HUES6 (cell line): ENCODE data around the gene HERPUD1.
A peak's percentile ranks its signal among the peaks of the same experiment; 100 is the strongest.
"Not testable (repeated sequence)": the region's sequence is repeated elsewhere in the genome, so short reads cannot be mapped to it uniquely, and the experiment has no call there.

Source experiments
- H3K27ac ChIP-seq: 2 replicates; pipeline ENCODE4 v1.7.0; 2013; ENCODE audit warnings: low read depth, mild to moderate bottlenecking, low read length, inconsistent platforms
- H3K27me3 ChIP-seq: 2 replicates; pipeline ENCODE4 v1.6.1; 2013; ENCODE audit warnings: low read length; ENCODE audit not compliant: control insufficient read depth, insufficient read depth
- H3K36me3 ChIP-seq: 2 replicates; pipeline ENCODE4 v1.6.1; 2013; ENCODE audit warnings: low read length; ENCODE audit not compliant: control insufficient read depth, insufficient read depth
- H3K4me1 ChIP-seq: 2 replicates; pipeline ENCODE4 v1.6.1; 2013; ENCODE audit warnings: low read length; ENCODE audit not compliant: control insufficient read depth, insufficient read depth
- H3K4me3 ChIP-seq: 2 replicates; pipeline ENCODE4 v1.5.1; 2013; ENCODE audit warnings: low read depth, low read length
- H3K9ac ChIP-seq: one replicate; pipeline ENCODE4 v1.6.1; 2013; ENCODE audit warnings: mild to moderate bottlenecking, low read length
- H3K9me3 ChIP-seq: 2 replicates; pipeline ENCODE4 v1.6.1; 2013; ENCODE audit warnings: low read depth, low read length; ENCODE audit not compliant: control insufficient read depth, insufficient read depth

The HERPUD1 gene

GRCh38 chr16:56931892-56932720, at the start of gene HERPUD1:
Gene HERPUD1 (plus strand): TSS chr16:56932142. CDS start chr16:56932245, 103 bp downstream.
- peaks cover 17% of the 10 kb centered on the region for H3K4me1 ChIP-seq
- no peaks in the 10 kb centered on the region for H3K9me3 ChIP-seq
- H3K27ac ChIP-seq = peak within 1 kb of the TSS; percentile 94

GRCh38 chr16:56883586-56883985, 48.4 kb upstream of the HERPUD1 start:
- H3K9ac ChIP-seq = no peak overlapping the region
- H3K4me3 ChIP-seq = no peak overlapping the region
- peaks cover 41% of the 10 kb centered on the region for H3K9me3 ChIP-seq
- H3K27ac ChIP-seq = no peak overlapping the region
- H3K4me1 ChIP-seq = no peaks in the 10 kb centered on the region
- H3K27me3 ChIP-seq = no peaks in the 10 kb centered on the region
- H3K36me3 ChIP-seq = no peaks in the 10 kb centered on the region

More at GRCh38 chr16:56931892-56932720, at the start of gene HERPUD1:
- H3K9ac ChIP-seq = peak within 1 kb of the TSS; percentile 97
- peaks cover 23% of the 10 kb centered on the region for H3K36me3 ChIP-seq
- peak within 1 kb of the TSS; percentile 97 for H3K4me3 ChIP-seq
- no peaks in the 10 kb centered on the region for H3K27me3 ChIP-seq

GRCh38 chr16:56884026-56884582, 47.8 kb upstream of the HERPUD1 start:
- Histone ChIP-seq H3K27me3 (no peaks in the 10 kb centered on the region), H3K4me1 (no peaks in the 10 kb centered on the region), H3K9ac (no peak overlapping the region), H3K9me3 (peaks cover 41% of the 10 kb centered on the region), H3K36me3 (no peaks in the 10 kb centered on the region), H3K4me3 (no peak overlapping the region), H3K27ac (no peak overlapping the region)

GRCh38 chr16:56884929-56885328, 47.0 kb upstream of the HERPUD1 start:
- peaks cover 41% of the 10 kb centered on the region for H3K9me3 ChIP-seq
- H3K9ac ChIP-seq, H3K4me3 ChIP-seq: not testable (repeated sequence)

GRCh38 chr16:56885446-56886162, 46.3 kb upstream of the HERPUD1 start:
- no peak overlapping the region for H3K27ac ChIP-seq
- H3K27me3 ChIP-seq = no peaks in the 10 kb centered on the region

More at GRCh38 chr16:56884929-56885328, 47.0 kb upstream of the HERPUD1 start:
- not testable (repeated sequence) for H3K36me3 ChIP-seq, H3K4me1 ChIP-seq, H3K27ac ChIP-seq, H3K27me3 ChIP-seq

GRCh38 chr16:56886296-56886695, 45.6 kb upstream of the HERPUD1 start:
- Histone ChIP-seq H3K9ac (no peak overlapping the region), H3K9me3 (peaks cover 41% of the 10 kb centered on the region), H3K27me3 (no peaks in the 10 kb centered on the region), H3K4me3 (no peak overlapping the region), H3K27ac (no peak overlapping the region), H3K36me3 (no peaks in the 10 kb centered on the region), H3K4me1 (no peaks in the 10 kb centered on the region)

More at GRCh38 chr16:56885446-56886162, 46.3 kb upstream of the HERPUD1 start:
- Histone ChIP-seq H3K9me3 (peaks cover 41% of the 10 kb centered on the region), H3K4me1 (no peaks in the 10 kb centered on the region), H3K4me3 (no peak overlapping the region), H3K9ac (no peak overlapping the region), H3K36me3 (no peaks in the 10 kb centered on the region)

- Histone ChIP-seq H3K9ac (no peak overlapping the region), H3K4me3 (no peak overlapping the region), H3K27ac (no peak overlapping the region), H3K36me3 (no peaks in the 10 kb centered on the region), H3K4me1 (no peaks in the 10 kb centered on the region), H3K9me3 (peaks cover 41% of the 10 kb centered on the region), H3K27me3 (no peaks in the 10 kb centered on the region)
Measured at GRCh38 chr16:56886826-56887225, 45.1 kb upstream of the HERPUD1 start.

- Histone ChIP-seq H3K4me3 (no peak overlapping the region), H3K27ac (no peak overlapping the region), H3K9me3 (peaks cover 37% of the 10 kb centered on the region), H3K36me3 (no peaks in the 10 kb centered on the region), H3K27me3 (no peaks in the 10 kb centered on the region), H3K9ac (no peak overlapping the region), H3K4me1 (no peaks in the 10 kb centered on the region)
Measured at GRCh38 chr16:56888806-56889205, 43.1 kb upstream of the HERPUD1 start.

- H3K4me1 ChIP-seq = no peaks in the 10 kb centered on the region
- H3K9me3 ChIP-seq = peaks cover 37% of the 10 kb centered on the region
- no peak overlapping the region for H3K9ac ChIP-seq
- no peaks in the 10 kb centered on the region for H3K36me3 ChIP-seq
- no peaks in the 10 kb centered on the region for H3K27me3 ChIP-seq
- no peak overlapping the region for H3K27ac ChIP-seq
- H3K4me3 ChIP-seq = no peak overlapping the region
Measured at GRCh38 chr16:56889206-56889605, 42.7 kb upstream of the HERPUD1 start.

- Histone ChIP-seq H3K36me3 (no peaks in the 10 kb centered on the region), H3K9ac (no peak overlapping the region), H3K9me3 (peaks cover 13% of the 10 kb centered on the region; the same call in 1 of the 2 replicates), H3K4me1 (no peaks in the 10 kb centered on the region), H3K27me3 (no peaks in the 10 kb centered on the region), H3K27ac (no peak overlapping the region), H3K4me3 (no peak overlapping the region)
Measured at GRCh38 chr16:56891685-56892084, 40.3 kb upstream of the HERPUD1 start.

- Histone ChIP-seq H3K27me3 (no peaks in the 10 kb centered on the region), H3K27ac (no peak overlapping the region), H3K4me1 (no peaks in the 10 kb centered on the region), H3K9ac (no peak overlapping the region), H3K36me3 (no peaks in the 10 kb centered on the region), H3K4me3 (no peak overlapping the region), H3K9me3 (0 out of 2 replicates have a peak, but pooled peaks cover 5% of the 10 kb centered on the region)
Measured at GRCh38 chr16:56892705-56893104, 39.2 kb upstream of the HERPUD1 start.
